GM23338 (cell line): Measurements from ENCODE around the gene C3orf62.
"Not testable (repeated sequence)": the region's sequence is repeated elsewhere in the genome, so short reads cannot be mapped to it uniquely, and the experiment has no call there.

Experiments used
- CREB1 ChIP-seq: fragments of 250-450 bp; sonication (Bioruptor Pico); IDR thresholded peaks from 2 replicates; pipeline ENCODE4 v1.5.0; 2020; ENCODE audit warnings: low read depth, mild to moderate bottlenecking, moderate library complexity
- CTCF ChIP-seq, 2 experiments: fragments of 200-600 bp in 1 of 2; sonication (generic) in 1 of 2; conservative IDR thresholded peaks; 2 replicates each; pipeline versions ENCODE4 v1.5.1 to v1.6.1; 2016 to 2017; ENCODE audit warnings: antibody characterized with exemption in 2 of 2, low read depth in 2 of 2, mild to moderate bottlenecking in 2 of 2, moderate library complexity in 1 of 2
- ETS1 ChIP-seq: IDR thresholded peaks from 2 replicates; pipeline ENCODE4 v1.6.1; 2016; ENCODE audit warnings: antibody characterized with exemption
- EZH2 ChIP-seq: fragments of 200-600 bp; sonication (generic); IDR thresholded peaks from one replicate; pipeline ENCODE4 v1.8.0; 2017; ENCODE audit warnings: antibody characterized with exemption, mild to moderate bottlenecking, low read depth; ENCODE audit not compliant: unreplicated experiment
- EZH2phosphoT487 ChIP-seq: fragments of 200-600 bp; sonication (generic); IDR thresholded peaks from one replicate; pipeline ENCODE4 v1.8.1; 2018; ENCODE audit warnings: antibody characterized with exemption; ENCODE audit not compliant: unreplicated experiment
- JUNB ChIP-seq: IDR thresholded peaks from one replicate; pipeline ENCODE4 v1.6.1; 2016; ENCODE audit warnings: antibody characterized with exemption; ENCODE audit not compliant: unreplicated experiment
- NANOG ChIP-seq: IDR thresholded peaks from 2 replicates; pipeline ENCODE4 v1.6.1; 2016; ENCODE audit warnings: antibody characterized with exemption, borderline replicate concordance
- POLR2AphosphoS5 ChIP-seq: IDR thresholded peaks from 2 replicates; pipeline ENCODE4 v1.6.1; 2016; ENCODE audit warnings: antibody characterized with exemption, low read depth
- REST ChIP-seq: IDR thresholded peaks from one replicate; pipeline ENCODE4 v1.6.1; 2018; ENCODE audit warnings: antibody characterized with exemption; ENCODE audit not compliant: unreplicated experiment
- STAT1 ChIP-seq: IDR thresholded peaks from one replicate; pipeline ENCODE4 v1.6.1; 2016; ENCODE audit warnings: antibody characterized with exemption; ENCODE audit not compliant: unreplicated experiment
- ZNF114 ChIP-seq: fragments of 250-450 bp; sonication (Bioruptor Pico); IDR thresholded peaks from 2 replicates; pipeline ENCODE4 v1.5.0; 2020; ENCODE audit warnings: mild to moderate bottlenecking, moderate library complexity
- ZNF331 ChIP-seq: fragments of 250-450 bp; sonication (Bioruptor Pico); IDR thresholded peaks from 2 replicates; pipeline ENCODE4 v1.5.0; 2020; ENCODE audit warnings: low read depth, mild to moderate bottlenecking, moderate library complexity
- ZNF462 ChIP-seq: fragments of 250-450 bp; sonication (Bioruptor Pico); IDR thresholded peaks from 2 replicates; pipeline ENCODE4 v1.5.0; 2020; ENCODE audit warnings: mild to moderate bottlenecking, moderate library complexity

GRCh38 chr3:49228817-49229216, 48.2 kb downstream of the C3orf62 start:
- TF ChIP-seq CTCF (conservative IDR thresholded peaks at IDR 0.05; ENCODE audit: low read depth in 2 of 2); POLR2AphosphoS5; EZH2; ETS1; JUNB; REST; STAT1; EZH2phosphoT487; ZNF462; NANOG; CREB1 (CRISPR knock-in tag); ZNF114; ZNF331: not testable (repeated sequence)
